Activated CD4-positive, alpha-beta T cell treated with anti-CD3 and anti-CD28 coated beads for 48 hours (primary cell): ENCODE measurements around the gene PI4KB.
A peak's percentile ranks its signal among the peaks of the same experiment; 100 is the strongest.
"Not testable (repeated sequence)": the region's sequence is repeated elsewhere in the genome, so short reads cannot be mapped to it uniquely, and the experiment has no call there.

ENCODE experiments used
- DNase-seq: peaks from one replicate; pipeline ENCODE4 v3.0.0-alpha.2; 2020

Gene PI4KB

DNA sequence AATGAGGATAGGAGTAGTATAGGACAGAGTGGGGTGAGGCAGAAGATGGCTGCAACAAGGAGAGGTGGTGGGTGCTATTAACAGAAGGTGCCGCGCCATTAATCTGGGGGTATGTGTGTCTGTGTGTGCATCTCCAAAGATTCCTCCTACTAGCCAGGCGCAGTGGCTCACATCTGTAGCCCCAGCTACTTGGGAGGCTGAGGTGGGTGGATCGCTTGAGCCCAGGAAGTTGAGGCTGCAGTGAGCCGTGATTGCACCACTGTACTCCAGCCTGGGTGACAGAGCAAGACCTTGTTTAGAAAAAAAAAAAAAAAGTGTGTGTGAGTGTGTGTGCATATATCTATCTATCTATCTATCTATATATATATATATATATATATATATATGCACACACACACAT lies 51.9 kb downstream of the PI4KB start:
- not testable (repeated sequence) for DNase-seq

DNA sequence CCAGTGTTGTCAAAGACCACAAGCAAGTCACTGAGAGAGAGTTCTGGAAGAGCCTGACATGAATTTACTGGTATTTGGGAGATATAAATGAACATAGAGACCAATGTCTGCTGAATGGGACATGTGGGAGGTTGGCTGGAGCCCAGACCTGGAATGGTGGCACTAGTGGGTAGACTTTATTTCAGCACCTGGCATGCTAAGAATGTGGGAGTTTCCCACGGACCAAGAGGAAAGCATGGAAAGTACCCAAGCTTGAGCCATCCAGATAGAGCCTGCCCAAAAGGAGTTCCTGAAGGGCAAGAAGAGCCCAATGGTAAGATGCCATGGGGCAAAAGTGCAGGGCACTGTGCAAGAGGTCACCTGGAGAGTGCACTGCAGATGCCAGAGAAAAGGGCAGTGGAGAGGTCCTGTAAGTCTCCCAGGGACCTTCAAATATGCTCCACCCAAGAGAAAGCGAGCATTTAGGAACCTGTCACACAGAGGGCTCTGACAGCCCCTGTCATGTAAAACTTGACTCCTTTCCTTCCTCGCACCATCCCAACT lies 53.2 kb downstream of the PI4KB start:
- no peak for DNase-seq

DNA sequence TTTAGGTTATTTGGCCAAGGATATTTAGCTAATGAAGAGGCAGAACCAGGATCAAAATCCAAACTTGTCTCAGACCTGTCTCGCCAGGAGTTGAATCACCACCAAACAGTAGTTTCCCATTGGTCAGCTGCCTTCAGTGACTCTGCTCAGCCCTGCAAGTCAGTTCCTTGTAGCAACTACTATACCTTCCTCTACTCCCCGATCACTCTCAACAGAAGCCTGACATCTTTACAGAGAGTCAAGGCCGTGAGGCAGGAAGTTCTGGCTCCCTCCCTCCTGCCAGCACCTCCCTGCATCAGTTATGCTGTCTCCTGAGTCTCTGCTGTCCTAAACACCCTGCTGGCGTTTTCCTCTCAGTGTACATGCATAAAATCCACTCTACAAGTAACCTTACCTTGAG lies 59.5 kb downstream of the PI4KB start:
- no peak for DNase-seq

DNA sequence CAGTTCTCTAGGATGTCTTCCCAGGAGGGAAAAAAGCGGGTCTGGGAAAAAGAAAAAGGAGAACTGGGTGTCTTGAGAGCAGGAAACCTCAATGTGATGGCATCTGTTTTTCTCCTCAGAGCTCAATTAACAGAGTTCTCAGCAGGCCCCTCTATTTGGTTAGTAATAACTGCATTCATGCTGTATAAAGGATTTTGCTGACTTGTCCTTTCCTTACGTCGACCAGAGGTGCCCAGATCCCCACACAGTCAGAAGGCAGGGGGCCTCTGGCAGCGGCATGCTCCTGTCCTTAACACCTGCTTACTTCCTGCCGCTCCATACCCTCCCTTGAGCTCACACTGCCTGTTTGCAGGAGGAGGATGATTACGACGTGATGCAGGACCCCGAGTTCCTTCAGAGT lies 60.4 kb downstream of the PI4KB start:
- no peak for DNase-seq

DNA sequence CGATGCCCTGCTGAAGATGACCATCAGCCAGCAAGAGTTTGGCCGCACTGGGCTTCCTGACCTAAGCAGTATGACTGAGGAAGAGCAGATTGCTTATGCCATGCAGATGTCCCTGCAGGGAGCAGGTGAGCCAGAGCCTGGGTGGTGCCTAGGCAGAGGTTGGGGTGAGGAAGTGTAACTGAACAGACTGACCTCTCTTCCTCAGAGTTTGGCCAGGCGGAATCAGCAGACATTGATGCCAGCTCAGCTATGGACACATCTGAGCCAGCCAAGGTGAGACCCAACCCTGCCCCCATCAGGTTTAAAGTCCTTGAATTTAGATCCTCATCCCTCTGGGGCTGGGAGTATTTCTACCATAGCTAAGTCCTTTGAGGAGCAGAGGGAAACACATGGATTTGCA lies 60.9 kb downstream of the PI4KB start:
- DNase-seq, result no peak

DNA sequence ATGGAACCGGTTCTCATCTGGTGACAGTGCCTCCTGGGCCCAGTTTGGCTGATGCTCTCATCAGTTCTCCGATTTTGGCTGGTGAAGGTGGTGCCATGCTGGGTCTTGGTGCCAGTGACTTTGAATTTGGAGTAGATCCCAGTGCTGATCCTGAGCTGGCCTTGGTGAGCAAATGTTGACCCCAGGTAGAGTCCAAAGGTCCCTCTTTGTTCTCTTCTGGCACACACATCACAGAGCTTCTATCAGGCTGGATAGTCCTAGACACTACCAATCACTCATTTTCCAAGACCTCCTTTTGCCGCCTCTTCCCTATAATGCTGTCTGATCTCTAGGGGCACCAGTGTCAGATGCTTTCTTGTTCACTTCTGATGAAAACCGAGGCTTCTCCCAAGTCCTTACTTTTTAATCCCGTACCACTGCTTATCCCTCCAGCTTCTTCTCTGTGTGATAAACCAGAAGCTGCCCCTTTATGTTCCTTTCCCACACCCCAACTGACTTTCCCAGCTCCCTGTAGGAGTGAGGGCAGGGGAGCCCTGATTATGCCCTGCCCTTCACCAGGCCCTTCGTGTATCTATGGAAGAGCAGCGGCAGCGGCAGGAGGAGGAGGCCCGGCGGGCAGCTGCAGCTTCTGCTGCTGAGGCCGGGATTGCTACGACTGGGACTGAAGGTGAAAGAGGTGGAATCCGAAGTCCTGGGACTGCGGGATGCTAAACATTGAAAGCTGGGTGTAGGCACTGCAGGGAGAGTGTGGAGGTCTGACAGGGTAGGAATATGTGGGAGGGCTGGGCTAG lies 61.6 kb downstream of the PI4KB start:
- DNase-seq, result no peak

DNA sequence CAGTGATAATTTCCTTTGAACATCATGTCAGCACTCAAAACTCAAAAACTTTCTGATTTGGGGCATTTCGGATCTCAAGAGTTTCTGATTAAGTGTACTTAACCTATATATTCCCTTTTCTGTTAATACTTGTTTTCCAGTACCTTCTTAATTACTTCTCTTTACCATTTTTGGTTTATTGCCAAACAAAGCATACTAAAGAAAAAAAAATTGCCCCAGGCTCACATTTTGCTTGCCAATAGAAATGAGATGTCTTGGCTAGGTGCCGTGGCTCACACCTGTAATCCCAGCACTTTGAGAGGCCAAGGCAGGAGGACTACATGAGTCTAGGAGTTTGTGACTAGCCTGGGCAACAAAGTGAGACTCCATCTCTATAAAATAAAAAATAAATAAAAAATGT lies 67.9 kb downstream of the PI4KB start:
- DNase-seq, result no peak

DNA sequence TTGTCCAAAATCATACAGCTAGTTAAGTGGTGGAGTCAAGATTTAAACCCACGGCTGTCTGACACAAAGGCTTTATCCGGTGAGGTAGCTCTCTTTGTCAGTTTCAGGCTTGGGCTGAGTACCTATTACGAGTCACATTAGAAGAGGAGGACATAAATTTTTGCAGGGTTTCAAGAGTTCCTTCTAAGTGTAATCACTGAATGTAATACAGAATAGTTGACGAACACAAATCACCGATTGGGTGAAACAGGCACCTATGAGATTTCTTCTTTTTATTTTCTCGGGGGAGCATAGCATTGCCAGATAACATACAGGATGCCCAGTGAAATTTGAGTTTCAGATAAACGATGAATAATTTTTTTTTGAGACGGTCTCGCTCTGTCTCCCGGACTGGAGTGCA lies 71.8 kb downstream of the PI4KB start:
- no peak for DNase-seq

DNA sequence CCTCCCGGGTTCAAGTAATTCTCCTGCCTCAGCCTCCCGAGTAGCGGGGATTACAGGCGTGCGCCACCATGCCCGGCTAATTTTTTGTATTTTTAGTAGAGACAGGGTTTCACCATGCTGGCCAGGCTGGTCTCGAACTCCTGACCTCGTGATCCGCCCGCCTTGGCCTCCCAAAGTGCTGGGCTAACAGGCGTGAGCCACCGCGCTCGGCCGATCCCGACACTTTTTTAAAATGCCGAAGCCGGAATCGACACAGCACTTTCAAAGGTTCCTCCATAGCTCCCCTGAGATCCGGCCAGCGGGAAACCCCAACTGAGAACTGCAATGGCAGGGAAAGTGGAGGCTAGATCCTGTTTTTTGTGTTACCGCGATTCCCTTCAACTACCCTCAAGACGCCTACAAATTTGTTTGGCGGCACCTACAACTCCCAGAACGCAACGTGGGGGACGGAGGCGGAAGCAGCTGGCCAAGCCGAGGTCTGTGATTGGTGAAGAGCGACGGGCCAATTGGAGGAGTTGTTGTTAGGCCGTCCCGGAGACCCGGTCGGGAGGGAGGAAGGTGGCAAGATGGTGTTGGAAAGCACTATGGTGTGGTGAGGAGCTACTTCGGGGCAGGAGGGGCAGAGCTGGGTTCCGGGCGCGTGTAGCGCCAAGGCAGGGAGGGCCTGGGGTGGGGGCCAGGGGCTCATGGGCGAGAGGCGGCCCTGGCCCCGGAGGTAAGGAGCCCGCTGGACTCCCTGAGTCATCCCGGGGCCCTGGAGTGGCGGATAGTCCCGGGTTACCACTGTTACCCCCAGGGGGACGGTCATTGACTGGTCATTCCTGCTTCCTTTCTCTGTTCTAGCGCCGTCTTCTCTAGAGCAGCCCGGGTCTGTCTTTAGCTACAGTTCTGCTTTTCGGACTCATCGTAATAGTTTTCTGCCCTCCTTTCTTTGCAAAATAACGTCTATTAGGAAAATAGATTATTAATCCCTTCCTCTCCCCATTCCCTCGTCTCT lies 72.7 kb downstream of the PI4KB start, which contains the start of gene PSMD4:
Gene PSMD4 (plus strand): TSS at position 518 of the 997 bp plus-strand sequence. CDS start 49 bp downstream, at position 567.
- peak; percentile 95 for DNase-seq

DNA sequence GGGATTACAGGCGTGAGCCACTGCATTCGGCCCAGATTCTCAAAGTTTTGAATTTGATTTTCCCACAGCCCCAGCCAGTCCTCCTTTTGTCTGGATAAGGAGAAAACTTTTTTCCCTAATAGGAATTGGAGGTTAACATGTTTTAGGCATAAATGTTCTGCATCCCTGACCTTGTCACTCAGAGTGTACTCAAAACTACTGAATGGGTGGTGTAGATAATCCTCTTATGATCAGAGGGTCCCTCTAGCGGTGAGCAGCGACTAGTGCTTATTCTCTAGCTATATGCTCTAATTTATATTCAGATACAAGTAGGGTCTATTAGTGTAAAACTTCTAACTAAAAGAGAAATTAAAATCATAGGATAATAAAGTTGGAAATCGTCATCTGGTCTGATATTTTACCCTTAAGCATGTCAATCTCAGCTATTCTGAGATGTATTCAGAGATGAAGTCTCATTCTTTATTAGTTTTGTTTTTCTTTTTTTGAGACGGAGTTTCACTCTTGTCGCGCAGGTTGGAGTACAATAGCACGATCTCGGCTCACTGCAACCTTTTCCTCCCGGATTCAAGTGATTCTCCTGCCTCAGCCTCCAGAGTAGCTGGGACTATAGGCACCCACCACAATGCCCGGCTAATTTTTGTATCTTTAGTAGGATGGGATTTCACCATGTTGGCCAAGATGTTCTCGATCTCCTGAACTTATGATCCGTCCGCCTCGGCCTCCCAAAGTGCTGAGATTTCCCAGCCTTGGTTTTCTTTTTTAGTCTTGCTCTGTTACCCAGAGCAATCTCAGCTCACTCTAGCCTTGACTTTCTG lies 75.4 kb downstream of the PI4KB start:
- DNase-seq, result peak; percentile 75

DNA sequence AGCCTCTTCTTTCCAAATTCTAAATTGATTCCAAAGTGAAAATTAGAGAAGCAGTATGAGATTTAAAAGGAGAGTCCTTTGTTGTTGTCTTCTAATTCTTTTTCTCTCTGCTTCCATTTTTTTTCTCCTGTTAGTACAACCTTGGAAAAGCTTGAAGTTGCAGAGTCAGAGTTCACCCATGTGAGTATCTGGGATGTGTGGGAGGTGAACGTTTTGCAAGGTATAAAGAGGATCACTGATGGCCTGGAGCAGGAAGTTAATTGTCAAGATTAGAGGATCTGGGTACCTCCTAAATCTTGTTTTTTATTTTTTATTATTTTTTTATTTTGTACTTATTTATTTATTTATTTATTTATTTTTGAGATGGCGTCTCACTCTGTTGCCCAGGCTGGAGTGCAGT lies 80.4 kb downstream of the PI4KB start:
- no peak for DNase-seq

DNA sequence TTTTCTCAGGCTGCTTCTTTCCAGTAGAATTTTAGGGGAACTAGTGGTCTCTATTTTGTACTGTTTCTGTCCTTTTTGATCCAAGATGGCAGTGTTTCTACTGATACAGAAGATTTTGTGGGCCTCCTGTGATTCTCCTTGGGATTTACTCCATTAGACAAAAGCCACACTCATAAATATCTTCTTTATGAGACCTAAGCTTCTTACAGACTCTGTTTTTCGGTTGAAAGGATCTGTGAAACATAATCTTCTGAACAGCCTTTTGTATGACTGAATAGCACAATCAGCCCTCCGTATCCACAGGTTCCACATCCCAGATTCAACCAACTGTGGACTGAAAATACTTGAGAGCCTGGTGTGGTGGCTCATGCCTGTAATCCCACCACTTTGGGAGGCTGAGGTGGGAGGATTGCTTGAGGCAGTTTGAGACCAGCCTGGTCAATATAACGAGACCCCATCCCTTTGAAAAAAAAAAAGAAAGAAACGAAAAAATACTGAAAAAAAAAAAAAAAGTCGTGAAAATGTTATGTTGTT lies 83.5 kb downstream of the PI4KB start:
- DNase-seq, result no peak

DNA sequence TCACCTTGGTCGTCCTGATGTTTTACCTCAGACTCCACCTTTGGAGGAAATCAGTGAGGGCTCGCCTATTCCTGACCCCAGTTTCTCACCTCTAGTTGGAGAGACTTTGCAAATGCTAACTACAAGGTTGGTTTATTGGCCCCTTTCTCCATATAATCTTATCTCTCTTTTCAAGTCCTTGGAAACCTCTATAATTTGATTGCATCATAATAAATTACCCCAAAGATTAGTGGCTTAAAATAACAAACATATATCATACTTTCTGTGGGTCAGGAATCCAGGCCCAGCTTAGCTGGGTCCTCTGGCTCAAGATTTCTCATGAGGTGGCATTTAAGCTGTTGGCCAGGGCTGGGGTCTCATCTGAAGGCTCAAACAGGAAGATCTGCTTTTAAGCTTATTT lies 84.8 kb downstream of the PI4KB start:
- no peak for DNase-seq
